OCI-M2 (cell line): ENCODE data around the gene PIP5KL1.

Experiments
- DNase-seq: peaks from one replicate; lab custom pipeline; 2025; ENCODE audit not compliant: unreplicated experiment; lab: John Stamatoyannopoulos, UW

The PIP5KL1 gene

DNA sequence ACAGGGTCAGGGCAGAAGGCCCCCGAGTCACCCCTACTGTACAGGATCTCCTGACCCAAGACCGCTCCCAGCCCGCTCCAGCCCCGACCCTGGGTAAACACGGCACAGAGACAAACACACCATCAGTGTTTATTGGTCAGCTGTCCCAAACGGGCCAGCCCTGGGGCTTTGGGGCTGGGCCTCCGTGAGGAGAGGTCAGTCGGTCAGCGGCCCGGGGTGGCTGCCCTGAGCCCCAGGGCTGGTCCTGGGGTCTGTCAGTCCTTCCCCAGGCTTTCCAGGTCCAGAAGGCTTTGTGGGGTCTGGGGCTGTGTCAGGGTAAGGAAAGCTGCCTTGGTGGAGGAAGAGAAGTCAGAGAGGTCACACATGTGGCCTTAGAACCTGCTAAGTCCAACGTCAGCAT lies 4.4 kb upstream of the PIP5KL1 start:
- no peak for DNase-seq

DNA sequence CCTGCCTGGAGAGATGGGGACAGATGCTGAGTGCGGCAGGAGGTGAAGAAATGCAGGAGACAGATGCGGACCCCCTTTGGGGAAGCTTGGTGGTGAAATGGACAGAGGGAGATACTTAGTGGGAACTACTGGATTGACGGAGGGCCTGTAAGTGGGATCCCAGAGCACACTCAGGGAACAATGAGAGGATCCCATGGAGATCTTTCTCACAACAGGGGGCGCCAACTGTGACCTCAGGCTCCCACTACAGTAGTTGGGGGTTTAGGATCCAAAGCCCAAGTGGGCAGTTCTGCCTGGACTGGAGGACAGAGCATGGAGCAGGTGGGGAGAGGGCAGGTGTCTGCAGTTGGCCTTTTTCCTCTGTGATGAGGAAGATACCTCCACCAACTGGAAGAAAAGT lies 3.7 kb upstream of the PIP5KL1 start:
- no peak for DNase-seq

DNA sequence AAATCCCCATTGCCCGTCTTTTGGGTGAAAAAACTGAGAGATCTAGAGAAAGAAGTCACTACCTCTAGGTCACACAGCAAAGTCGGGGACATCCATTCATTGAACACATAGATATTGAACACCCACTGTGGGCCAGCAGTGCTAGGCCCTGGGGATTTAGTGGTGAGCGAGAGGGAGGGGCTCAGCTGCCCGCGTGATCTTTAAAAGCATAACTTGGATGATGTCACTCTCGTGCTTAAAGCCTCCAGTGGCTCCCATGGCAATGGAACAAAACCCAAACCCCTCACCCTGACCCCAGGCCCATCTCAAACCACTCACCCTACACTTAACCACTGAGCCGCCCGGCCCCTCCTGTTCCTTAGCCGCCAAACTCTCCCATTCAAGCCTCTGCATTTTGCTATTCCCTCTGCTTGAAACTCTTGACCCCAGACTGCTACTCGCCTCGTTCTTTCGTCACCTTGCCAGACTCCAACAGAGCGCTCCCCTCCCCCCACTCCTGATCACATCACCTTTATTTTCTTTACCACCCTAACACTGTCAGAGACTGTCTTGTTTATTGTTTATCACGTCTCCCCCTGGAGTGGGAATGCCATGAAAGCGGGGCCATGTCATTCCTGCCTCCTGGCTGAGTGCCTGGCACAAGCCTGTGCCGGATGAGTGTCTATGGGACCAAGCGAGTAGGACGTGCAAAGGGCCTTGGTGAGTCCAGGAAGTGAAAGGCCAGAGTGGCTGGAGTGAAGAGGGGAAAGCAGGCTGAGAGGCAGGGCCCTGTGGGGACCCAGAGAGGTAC lies 710 bp upstream of the PIP5KL1 start:
- no peak for DNase-seq

DNA sequence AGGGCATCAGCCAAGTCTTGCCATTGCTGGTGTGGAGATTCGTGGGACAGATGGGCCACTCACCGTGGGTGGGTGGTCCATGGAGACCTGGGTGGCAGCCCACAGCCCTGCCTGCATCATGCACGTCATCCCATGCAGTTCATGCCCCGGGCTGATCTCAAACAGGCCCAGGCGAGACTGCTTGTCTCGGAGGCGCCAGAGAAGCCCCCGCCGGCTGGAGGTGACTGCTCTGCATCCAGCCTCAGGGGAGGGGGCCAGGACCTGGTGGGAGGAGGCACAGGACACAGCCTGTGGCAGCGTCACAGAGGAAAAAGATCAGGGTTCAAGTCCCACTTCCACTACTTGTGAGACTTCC lies 975 bp downstream of the PIP5KL1 start:
- DNase-seq, result no peak

DNA sequence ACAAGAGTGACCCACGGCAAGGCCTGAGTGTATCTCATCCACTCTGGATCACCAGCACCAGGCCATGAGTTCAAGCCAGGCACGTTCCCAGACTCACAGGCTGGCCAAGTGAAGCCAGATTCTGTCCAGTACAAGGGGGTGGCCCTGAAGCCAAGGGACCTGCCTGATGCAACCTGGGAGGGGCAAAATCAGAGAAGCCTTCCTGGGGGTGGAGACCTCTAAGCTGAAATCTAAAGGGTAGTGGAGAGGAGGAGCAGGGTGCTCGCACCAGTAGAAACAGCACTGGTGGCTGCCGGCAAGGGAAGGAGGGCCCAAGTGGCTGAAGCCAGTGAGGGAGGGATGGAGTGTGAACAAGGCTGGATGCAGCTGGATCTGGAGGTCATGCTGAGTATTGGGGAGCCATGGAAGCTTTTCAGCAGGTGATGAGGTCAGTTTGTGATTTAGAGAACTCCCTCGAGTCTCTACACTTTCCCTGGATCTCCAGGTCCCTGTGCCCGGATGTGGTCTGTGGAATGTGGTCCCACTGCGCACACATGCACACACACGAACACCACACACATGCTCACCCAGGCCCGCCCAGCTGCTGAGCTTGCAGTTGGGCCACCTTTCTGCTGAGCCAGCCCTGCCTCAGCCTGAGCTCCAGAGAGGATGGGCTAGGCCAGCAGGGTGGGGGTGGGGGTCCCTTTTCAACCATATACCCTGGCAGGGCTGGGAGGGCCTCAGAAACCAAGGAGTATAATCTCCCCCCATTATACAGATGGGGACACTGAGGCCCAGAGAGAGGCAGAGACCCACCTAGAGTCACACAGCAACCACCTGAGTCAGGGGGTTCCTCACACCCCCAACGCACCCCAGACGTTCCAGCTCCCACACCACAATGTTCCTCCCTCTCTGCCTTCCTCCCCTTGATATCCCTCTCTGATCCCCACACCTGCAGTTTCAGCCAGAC lies 1.6 kb downstream of the PIP5KL1 start:
- no peak for DNase-seq

DNA sequence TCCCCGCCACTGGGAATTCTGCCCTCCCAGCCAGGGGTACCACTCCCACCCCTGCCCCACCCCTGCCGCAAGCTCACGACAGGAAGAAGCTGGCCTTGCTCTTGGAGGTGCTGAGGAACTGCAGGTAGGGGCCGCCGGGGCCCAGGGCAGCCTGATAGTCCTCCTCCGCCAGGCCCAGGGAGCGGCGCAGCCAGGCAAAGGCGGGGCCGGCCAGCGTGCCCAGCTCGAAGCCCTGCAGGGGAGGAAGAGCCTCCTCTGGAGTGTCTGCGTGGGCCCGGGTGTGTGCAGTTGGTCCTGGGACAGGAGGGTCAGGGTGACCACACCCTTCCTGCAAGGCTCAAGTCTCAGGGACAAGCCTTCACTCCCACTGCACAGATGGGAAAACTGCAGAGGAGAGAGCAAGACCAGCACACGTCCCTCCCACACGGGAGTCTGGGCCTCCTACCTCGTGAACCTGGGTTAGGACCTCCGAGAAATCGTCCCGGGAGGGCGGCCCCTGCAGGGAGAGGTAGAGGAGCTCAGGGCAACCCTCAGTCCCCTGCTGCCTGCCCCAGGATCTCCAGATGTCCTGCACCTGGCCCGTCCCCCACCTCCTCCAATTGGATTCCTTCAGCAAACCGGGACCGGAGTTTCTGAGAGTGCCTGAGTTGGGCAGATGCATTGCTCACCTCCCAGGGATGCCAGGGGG lies 2.4 kb downstream of the PIP5KL1 start:
- no peak for DNase-seq

DNA sequence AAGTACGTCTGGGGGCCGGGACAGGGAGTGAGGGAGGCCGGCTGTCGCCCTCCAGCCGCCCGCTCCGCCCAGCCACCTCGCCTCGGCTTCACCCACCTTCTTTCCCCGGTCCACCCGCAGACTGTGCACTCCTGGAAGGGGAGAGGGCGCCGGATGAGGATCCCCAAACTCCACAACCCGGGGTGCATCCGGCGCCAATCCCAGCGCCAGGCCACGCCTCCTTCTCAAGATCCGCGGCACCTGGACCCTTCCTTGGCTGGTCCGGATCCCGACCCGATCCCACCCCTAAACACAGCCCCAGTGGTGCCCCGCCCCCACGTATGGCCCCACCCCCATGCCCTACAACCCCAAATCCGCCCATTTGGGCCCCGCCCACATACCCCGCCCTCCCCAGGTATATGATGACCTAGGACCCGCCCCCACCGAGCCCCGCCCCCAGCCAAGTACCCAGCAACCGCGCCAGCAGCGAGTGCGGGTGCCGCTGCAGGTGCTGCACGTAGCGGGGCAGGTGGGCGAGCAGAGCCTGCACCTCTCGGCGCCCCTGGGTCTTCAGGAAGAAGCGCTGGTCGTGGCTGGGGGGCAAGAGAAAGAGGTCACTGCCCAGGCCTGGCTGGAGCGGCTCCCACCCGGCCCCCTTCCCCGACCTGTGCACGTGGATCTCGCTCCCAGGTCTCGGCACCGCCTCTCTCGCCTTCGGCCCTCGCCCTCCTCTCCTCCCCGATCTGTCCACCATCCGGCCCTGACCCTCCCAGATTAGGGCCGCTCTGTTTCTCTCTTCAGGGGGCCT lies 3.2 kb downstream of the PIP5KL1 start:
- DNase-seq, result no peak

DNA sequence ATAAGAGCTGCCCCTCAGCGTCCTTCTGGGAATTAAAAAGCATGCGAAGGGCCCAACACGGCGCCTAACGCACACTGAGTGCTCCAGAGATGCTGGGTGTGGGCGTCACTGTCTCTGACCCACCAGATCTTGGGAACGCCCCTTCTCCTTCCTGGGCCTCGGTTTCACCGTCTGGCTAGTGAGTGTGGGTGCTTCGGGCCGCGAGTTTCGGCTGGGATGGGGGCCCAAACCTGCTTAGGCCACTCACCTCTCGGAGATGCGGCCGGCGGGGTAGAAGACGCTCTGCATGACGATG lies 3.7 kb downstream of the PIP5KL1 start:
- DNase-seq, result no peak

DNA sequence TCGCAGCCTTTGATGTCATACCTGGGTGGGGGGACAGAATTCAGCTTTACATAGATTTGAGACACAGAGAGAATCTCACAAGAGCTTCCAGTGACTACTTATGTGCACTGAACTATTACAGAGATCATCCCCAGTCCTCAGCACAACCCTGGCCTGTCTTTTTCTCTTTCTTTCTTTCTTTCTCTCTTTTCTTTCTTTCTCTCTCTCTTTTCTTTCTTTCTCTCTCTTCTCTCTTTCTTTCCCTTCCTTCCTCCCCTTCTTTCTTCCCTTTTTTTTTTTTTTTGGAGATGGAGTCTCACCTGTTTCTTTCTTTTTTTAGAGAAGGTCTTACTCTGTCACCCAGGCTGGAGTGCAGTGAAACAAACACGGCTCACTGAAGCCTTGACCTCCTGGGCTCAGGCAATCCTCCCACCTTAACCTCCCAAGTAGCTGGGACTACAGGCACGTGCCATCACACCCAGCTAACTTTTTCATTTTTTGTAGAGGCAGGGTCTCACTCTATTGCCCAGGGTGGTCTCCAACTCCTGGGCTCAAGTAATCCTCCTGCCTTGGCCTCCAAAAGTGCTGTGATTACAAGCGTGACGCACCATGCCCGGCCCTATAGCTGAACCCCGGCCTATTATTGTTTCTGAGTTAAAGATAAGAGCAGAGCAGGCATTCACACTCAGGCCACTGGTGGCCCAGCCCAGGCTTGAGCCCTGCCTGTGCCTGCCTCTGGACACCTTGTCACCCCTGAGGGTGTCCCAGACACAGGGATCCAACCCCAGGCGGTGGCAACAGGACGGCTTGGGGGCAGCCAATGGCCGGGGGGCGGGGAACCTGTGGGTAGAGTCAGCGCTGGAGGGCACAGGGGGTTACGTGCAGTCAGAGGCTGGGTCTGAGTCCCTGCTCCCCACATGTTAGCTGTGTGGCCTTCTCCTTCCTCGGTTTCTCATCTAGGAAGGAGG lies 4.3 kb downstream of the PIP5KL1 start:
- DNase-seq, result no peak

DNA sequence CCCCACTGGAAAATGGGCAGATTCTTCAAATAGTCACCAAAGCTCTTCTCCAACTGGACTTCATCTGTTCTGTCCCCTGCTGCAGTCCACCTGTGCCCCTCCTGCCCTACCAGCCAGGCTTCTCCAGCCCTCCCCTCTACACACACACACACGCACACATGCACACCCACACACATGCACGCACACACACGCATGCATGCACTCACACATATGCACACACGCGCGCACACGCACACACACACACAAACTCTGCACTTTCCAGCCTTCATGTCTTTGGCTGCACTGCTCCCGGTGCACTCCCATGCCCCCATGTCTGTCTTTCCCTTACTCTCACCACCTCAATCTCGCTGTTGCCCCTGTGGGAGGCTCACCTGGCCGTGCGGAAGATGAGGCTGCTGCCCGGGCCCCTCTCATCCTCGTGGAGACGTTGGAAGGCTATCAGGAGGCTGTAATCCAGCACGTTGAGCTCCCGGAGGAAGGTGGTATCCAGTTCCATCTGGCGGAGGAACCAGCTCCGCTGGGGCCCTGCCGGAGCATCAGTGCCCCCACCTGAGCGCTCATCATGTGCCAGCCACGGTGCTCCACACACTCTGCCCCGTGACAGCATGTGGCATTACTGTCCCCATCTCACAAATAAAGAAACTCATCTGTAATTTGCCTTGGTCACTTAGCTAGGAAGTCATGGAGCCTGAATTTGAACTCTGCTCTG lies 5.7 kb downstream of the PIP5KL1 start:
- DNase-seq, result no peak

DNA sequence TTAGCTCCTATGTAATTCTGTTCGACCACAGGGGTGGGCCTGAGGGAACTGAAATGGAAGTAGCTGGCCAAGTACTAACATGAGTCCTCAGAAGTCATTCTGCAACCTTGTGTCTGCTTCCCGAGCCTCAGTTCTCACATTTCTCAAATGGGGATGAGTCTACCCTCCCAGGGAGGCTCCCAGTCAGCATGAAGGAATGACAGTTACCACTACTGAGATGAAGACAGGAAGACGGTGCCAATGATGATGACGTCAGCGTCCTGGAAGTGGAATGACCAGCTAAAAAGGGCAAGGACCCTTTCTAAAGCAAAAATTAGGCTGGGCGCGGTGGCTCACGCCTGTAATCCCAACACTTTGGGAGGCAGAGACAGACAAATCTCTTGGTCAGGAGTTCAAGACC lies 6.8 kb downstream of the PIP5KL1 start:
- no peak for DNase-seq

DNA sequence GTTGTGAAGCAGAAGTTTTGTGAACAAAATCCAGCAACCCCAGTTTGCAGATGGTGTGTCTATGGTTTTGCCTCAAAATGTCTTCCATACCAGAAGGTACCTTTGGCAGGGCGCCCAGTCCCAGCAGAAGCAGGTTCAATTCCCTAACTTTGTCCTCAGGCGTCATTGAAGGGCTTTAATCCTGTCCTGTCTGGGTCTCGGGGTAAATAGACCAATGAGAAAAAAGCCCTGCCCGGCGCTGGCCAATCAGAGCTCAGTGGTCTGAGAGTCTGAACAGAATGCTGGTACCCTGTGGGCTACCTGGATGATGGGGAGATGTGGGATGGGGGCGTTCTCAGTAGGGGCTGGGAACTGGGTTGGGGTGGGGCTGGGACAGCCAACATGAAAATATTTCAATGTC lies 7.5 kb downstream of the PIP5KL1 start:
- no peak for DNase-seq

DNA sequence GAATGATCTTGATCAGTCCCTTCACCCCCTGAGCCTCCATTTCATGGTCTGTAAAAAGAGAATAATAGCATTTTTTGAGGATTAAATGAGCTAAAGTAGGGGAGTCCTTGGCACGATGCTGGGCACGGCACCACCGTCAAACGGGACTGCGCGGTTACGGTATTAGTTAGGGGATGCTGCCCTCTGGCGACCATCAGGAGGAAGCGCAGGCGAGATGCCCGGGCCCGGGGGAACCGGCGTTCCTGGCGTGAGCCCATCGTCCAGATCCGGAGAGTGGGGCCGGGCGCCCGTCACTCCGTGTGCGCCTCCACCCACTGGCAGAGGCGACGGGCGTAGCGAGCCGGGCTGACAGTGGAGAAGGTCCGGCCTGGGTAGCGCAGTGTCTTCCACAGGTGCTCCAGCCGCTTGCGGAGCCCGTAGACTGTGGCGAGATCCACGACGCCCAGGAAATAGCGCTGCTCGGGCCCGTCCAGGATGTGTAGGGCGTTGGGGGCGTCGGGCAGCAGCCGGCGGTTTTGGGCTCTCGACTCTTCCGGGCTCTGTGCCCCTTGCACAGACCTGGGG lies 8.9 kb downstream of the PIP5KL1 start:
- DNase-seq, result no peak

DNA sequence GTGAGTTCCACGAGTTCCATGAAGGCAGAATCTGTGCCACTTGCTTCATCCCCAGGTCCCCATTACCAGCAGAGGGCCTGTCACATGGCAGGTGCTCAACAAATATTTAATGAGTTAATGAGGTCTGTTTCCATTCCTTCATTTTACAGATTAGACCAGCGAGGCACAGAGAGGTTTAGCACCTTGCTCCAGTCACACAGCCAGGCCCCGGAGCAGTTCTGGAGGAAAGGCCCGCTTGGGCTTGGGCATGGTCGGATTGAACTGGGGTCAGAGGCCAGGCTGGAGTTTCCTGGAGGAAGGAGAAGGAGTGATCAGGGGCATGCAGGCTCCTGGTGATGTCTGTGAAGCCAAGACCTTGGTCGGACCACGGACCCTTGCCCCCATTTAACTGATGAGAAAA lies 9.8 kb downstream of the PIP5KL1 start:
- DNase-seq, result no peak

DNA sequence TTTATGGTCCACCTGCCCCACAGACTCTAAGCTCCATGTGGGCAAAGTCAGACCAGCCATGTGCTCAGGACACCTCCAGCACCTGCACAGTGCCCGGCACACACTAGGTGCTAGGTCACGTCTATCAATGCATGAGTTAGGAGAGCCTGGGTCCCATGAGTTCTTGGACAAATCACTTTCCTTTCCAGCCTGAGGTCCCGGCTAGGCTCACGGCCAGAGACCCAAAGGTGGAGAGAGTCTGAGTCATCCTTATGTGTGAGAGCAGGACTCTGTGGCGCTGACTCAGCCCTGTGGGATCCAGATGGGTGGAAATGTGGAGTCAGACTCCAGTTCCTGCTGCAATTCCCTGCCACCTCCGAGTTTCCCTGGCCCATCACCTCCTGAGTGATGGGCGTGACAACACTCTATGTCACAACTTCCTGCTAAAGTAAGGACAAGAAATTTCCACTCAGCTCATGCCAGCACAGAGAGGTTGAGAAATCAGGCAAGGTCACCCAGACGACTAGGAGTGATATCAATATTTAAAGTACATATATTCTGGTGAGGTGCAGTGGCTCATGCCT lies 11.2 kb downstream of the PIP5KL1 start:
- no peak for DNase-seq

DNA sequence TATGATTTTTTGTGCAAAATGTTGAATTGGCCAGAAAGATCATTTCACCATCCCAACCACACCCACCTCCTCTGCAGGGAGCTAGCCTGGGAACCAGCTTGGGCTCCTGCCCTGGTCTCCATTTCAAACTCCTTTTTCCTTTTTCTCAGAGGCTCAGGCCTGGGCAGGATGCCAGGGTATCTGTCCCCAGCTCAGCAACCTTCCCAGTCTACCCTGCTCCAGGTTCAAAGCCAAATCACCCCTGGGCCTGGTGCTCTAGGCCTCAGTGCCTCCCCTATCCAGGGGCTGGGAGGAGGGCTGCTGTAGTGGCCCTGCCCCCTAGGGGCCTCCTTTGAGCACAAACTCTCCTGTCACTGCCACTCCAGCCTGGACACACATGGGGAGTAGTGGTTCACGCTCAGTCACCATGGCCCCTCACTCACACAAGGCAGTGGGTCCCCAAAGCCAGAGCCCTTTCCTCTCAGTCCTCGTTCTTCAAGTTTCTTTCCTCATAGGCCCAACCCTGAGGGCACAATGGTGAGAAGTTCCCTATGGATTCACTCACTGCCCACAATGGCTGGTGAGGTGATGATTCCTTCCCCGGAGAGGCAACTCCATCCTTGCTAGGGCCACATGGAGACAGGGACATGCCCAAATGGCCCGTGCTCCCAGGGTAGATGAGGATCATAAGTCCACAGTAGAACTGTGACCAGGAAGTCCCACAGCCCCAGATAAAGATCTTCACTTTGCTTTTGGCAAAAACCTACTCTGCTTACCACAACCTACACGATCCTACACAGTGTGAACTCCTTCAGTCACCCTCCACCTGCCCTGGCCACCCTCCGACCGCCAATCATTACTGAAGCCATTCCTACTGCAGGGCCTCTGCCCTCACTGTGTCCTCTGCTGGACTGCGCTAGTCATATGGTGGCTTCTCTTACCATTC lies 12.1 kb downstream of the PIP5KL1 start:
- no peak for DNase-seq

DNA sequence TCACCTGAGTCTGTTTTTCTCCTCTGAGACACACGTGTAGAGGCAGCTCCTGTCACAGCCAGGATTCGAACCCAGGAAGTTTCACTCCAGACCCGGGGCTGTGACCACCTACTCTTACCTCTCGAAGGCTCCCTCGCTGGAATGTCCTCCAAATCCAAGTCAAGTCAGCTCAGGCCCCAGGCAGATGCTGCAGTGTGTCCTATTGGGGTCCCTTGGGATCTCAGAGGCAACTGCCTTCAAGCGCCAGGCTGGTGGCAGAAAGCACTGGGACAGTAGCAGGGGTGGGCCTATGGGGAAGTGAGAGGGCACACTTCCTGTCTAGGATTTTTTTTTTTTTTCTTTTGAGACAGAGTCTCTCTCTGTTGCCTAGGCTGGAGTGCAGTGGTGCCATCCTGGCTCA lies 13.0 kb downstream of the PIP5KL1 start:
- DNase-seq, result no peak
